22Rv1 (cell line): ENCODE data around the gene CENPQ.

Experiments used
- ZFX ChIP-seq: fragments of 450-650 bp; IDR thresholded peaks from 2 replicates; pipeline ENCODE4 v1.6.1; 2017; ENCODE audit warnings: antibody characterized with exemption, borderline replicate concordance
- TF ChIP-seq, protein P1 (sequence below): fragments of 450-650 bp; IDR thresholded peaks from 2 replicates; pipeline ENCODE4 v1.5.1; 2017; ENCODE audit warnings: mild to moderate bottlenecking

DNA sequence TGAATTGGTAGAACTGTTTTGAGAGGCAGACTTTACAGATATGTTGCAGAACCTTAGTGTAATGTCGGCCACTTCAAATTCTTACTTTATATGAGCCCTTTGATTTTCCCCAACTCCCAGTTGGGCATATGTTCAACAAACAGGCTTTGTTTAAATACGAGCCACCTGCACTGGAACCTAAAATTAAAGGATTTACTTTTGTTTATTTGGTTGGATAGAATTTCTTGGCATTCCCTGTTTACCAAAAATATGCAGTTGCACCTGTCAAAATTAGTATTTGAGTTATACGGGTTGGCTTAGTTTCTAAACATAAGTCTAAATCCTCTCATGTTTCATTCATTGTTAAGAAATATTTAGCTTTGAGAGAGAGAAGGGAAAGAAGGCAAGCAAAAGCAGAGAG is 34.1 kb downstream of the CENPQ start:
- TF ChIP-seq, protein P1, sequence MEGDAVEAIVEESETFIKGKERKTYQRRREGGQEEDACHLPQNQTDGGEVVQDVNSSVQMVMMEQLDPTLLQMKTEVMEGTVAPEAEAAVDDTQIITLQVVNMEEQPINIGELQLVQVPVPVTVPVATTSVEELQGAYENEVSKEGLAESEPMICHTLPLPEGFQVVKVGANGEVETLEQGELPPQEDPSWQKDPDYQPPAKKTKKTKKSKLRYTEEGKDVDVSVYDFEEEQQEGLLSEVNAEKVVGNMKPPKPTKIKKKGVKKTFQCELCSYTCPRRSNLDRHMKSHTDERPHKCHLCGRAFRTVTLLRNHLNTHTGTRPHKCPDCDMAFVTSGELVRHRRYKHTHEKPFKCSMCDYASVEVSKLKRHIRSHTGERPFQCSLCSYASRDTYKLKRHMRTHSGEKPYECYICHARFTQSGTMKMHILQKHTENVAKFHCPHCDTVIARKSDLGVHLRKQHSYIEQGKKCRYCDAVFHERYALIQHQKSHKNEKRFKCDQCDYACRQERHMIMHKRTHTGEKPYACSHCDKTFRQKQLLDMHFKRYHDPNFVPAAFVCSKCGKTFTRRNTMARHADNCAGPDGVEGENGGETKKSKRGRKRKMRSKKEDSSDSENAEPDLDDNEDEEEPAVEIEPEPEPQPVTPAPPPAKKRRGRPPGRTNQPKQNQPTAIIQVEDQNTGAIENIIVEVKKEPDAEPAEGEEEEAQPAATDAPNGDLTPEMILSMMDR, result no peak
- no peak for TF ChIP-seq ZFX
